ENCODE measurements around the gene ZP4.

The ZP4 gene

GRCh38 chr1:237841485-237841884 lies 49.2 kb downstream of the ZP4 start:
- TF ChIP-seq TAF1 (IDR thresholded peaks at IDR 0.05; ENCODE audit: borderline replicate concordance, insufficient read depth, low read length) = no peak
- no peak for TF ChIP-seq FOXP2 (optimal IDR thresholded peaks at IDR 0.05; ENCODE audit: borderline replicate concordance, extremely low read depth, extremely low read length, insufficient read depth)
- TF ChIP-seq REST (IDR thresholded peaks at IDR 0.05; ENCODE audit: insufficient read depth in 1 of 2, low read depth in 2 of 2, low read length in 2 of 2) = no peak
- no peak for TF ChIP-seq SIN3A (IDR thresholded peaks at IDR 0.05; ENCODE audit: borderline replicate concordance, insufficient read depth, low read length)
- TF ChIP-seq POLR2AphosphoS5 (IDR thresholded peaks at IDR 0.05; ENCODE audit: low read depth, low read length) = no peak

DNA sequence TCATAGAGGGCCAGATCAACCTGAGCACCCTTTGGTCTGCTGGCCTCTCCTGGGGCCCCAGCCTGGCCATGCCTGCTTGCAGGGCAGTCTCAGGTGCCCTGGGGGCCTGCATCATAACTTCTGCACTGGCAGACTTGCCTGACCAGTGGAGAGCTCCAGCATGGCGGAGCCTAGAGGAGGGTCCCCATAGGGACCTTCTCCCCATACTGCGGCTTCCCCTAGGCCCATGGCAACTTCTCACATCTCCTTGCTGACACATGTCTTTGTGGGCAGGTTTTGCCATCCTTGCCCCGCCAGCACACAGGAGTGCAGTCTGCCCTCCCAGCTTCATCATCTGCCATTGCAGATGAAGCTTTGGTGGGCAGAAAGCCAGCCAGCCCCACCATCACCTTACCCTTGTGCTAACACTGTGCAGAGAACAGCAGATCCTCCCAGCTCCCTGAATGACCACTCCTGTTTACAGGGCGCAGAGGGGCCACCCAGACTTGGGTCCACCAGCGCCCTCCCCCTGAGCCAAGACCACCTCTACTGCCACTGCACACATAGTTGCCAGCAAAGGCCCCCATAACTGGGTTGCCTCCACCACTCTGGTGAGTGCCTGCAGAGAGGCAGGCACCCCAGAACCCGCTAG lies 51.7 kb downstream of the ZP4 start:
- TF ChIP-seq REST (IDR thresholded peaks at IDR 0.05; ENCODE audit: insufficient read depth in 1 of 2, low read depth in 2 of 2, low read length in 2 of 2) (no peak), FOXP2 (optimal IDR thresholded peaks at IDR 0.05; ENCODE audit: borderline replicate concordance, extremely low read depth, extremely low read length, insufficient read depth) (no peak), TAF1 (IDR thresholded peaks at IDR 0.05; ENCODE audit: borderline replicate concordance, insufficient read depth, low read length) (no peak)

DNA sequence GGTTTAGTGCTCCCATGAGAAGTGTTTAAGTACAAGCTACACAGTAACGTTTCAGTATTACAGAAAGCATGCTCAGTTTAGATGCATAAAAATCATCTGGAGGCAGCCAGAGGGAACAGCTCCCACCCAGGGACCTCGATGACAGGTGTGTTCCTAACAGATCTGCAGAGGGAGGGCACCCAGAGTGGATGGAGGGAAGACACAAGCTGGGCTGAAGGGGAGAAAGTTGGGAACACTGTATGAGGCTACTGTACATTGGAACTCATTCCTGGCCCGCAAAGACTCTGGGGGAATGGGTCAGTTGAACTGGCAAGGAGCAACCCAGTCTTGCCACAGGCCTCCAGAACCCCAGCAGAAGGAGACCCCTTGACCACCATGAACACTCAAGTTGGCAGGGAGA lies 52.4 kb downstream of the ZP4 start:
- no peak for TF ChIP-seq FOXP2 (optimal IDR thresholded peaks at IDR 0.05; ENCODE audit: borderline replicate concordance, extremely low read depth, extremely low read length, insufficient read depth)

GRCh38 chr1:237834461-237834860 lies 56.3 kb downstream of the ZP4 start:
- TF ChIP-seq POLR2AphosphoS5 (IDR thresholded peaks at IDR 0.05; ENCODE audit: low read depth, low read length) (no peak), TAF1 (IDR thresholded peaks at IDR 0.05; ENCODE audit: borderline replicate concordance, insufficient read depth, low read length) (no peak), SIN3A (IDR thresholded peaks at IDR 0.05; ENCODE audit: borderline replicate concordance, insufficient read depth, low read length) (no peak), REST (IDR thresholded peaks at IDR 0.05; ENCODE audit: insufficient read depth in 1 of 2, low read depth in 2 of 2, low read length in 2 of 2) (no peak), FOXP2 (optimal IDR thresholded peaks at IDR 0.05; ENCODE audit: borderline replicate concordance, extremely low read depth, extremely low read length, insufficient read depth) (no peak)

GRCh38 chr1:237834048-237834447 lies 56.7 kb downstream of the ZP4 start:
- no peak for TF ChIP-seq SIN3A (IDR thresholded peaks at IDR 0.05; ENCODE audit: borderline replicate concordance, insufficient read depth, low read length)
- TF ChIP-seq TAF1 (IDR thresholded peaks at IDR 0.05; ENCODE audit: borderline replicate concordance, insufficient read depth, low read length) = no peak
- TF ChIP-seq REST (IDR thresholded peaks at IDR 0.05; ENCODE audit: insufficient read depth in 1 of 2, low read depth in 2 of 2, low read length in 2 of 2) = no peak
- TF ChIP-seq FOXP2 (optimal IDR thresholded peaks at IDR 0.05; ENCODE audit: borderline replicate concordance, extremely low read depth, extremely low read length, insufficient read depth) = no peak
- no peak for TF ChIP-seq POLR2AphosphoS5 (IDR thresholded peaks at IDR 0.05; ENCODE audit: low read depth, low read length)

All from PFSK-1 (cell line).